SK-N-SH (cell line): Measurements from ENCODE around the gene TBC1D3I. TPM values are rescaled to one million over a fixed set of nuclear protein-coding genes. Genes with fewer than 3 reads are reported as not detected.
"Not testable (repeated sequence)": the region's sequence is repeated elsewhere in the genome, so short reads cannot be mapped to it uniquely, and the experiment has no call there.

Experiments
- CTCF ChIA-PET: fragments of 300-600, 350-600 bp; formaldehyde crosslinking; extraction: SDS; loops from one replicate; lab custom pipeline; 2021; lab: Yijun Ruan, JAX
- POLR2A ChIA-PET: fragments of 350-600 bp; sonication (Branson Sonifier 250); formaldehyde crosslinking; extraction: SDS; loops from one replicate; lab custom pipeline; 2020; ENCODE audit warnings: antibody characterized with exemption, inconsistent platforms; lab: Yijun Ruan, JAX
- DNase-seq: peaks from one replicate; pipeline ENCODE4 v3.0.0; 2012
- H2AFZ ChIP-seq: fragments of 200-600 bp; sonication (generic); 2 replicates; pipeline ENCODE4 v1.8.1; 2016; ENCODE audit warnings: antibody characterized with exemption, mild to moderate bottlenecking, low read depth
- H3F3A ChIP-seq: fragments of 200-600 bp; sonication (generic); replicated peaks from 2 replicates; pipeline ENCODE3; 2016; ENCODE audit warnings: antibody characterized with exemption, mild to moderate bottlenecking; ENCODE audit not compliant: insufficient read depth
- H3K27ac ChIP-seq, 2 experiments: fragments of 200-500 bp in 1 of 2; fragments of 200-600 bp in 1 of 2; sonication (Bioruptor generic) in 1 of 2; sonication (generic), shearing (Covaris generic) in 1 of 2; 2 replicates each; pipeline versions ENCODE4 v1.5.1 to v1.6.1; 2014 to 2016; ENCODE audit warnings: low read depth in 2 of 2, inconsistent platforms in 1 of 2, low read length in 1 of 2, mild to moderate bottlenecking in 1 of 2, mixed read lengths in 1 of 2
- H3K27me3 ChIP-seq: fragments of 200-600 bp; sonication (generic), shearing (Covaris generic); 2 replicates; pipeline ENCODE4 v1.6.1; 2016; ENCODE audit warnings: mixed run types; ENCODE audit not compliant: insufficient read depth
- H3K36me3 ChIP-seq, 2 experiments: fragments of 200-500 bp in 1 of 2; fragments of 200-600 bp in 1 of 2; sonication (Bioruptor generic) in 1 of 2; sonication (generic) in 1 of 2; replicated peaks in 1 of 2; 2 replicates each; pipeline versions ENCODE3 to v1.5.1; 2014 to 2016; ENCODE audit warnings: low read length in 1 of 2, mild to moderate bottlenecking in 1 of 2; ENCODE audit not compliant: insufficient read depth in 2 of 2, control insufficient read depth in 1 of 2
- H3K4me1 ChIP-seq, 2 experiments: fragments of 200-500 bp in 1 of 2; fragments of 200-600 bp in 1 of 2; sonication (Bioruptor generic) in 1 of 2; sonication (generic), shearing (Covaris generic) in 1 of 2; 2 replicates each; pipeline versions ENCODE4 v1.5.1 to v1.6.1; 2014 to 2016; ENCODE audit warnings: low read depth in 1 of 2, low read length in 1 of 2, mixed run types in 1 of 2; ENCODE audit not compliant: insufficient read depth in 2 of 2, control insufficient read depth in 1 of 2
- H3K4me2 ChIP-seq: fragments of 200-600 bp; sonication (generic), shearing (Covaris generic); 2 replicates; pipeline ENCODE4 v1.6.1; 2017; ENCODE audit warnings: mixed run types
- H3K4me3 ChIP-seq, 2 experiments: fragments of 200-500 bp in 1 of 2; fragments of 200-600 bp in 1 of 2; sonication (Bioruptor generic) in 1 of 2; sonication (generic), shearing (Covaris generic) in 1 of 2; 2 replicates each; pipeline versions ENCODE4 v1.5.1 to v1.8.1; 2014 to 2016; ENCODE audit warnings: low read depth in 2 of 2, inconsistent platforms in 1 of 2, low read length in 1 of 2, mild to moderate bottlenecking in 1 of 2, mixed read lengths in 1 of 2, moderate library complexity in 1 of 2
- H3K79me2 ChIP-seq: fragments of 200-600 bp; sonication (generic); 2 replicates; pipeline ENCODE4 v1.8.1; 2017; ENCODE audit warnings: mild to moderate bottlenecking; ENCODE audit not compliant: insufficient read depth
- H3K9ac ChIP-seq: fragments of 200-600 bp; sonication (generic); 2 replicates; pipeline ENCODE4 v1.6.1; 2017; ENCODE audit warnings: mixed run types
- H3K9me2 ChIP-seq: fragments of 200-600 bp; sonication (generic); 2 replicates; pipeline ENCODE4 v1.6.1; 2017; ENCODE audit warnings: mixed run types
- H3K9me3 ChIP-seq: fragments of 200-600 bp; sonication (generic); 2 replicates; pipeline ENCODE4 v1.6.1; 2017; ENCODE audit warnings: mixed run types, mild to moderate bottlenecking, moderate library complexity
- H4K20me1 ChIP-seq: fragments of 200-600 bp; sonication (generic); 2 replicates; pipeline ENCODE4 v1.6.1; 2017; ENCODE audit warnings: mild to moderate bottlenecking, mixed run types; ENCODE audit not compliant: insufficient read depth
- CTCF ChIP-seq: fragments of 200-600 bp; sonication (generic); IDR thresholded peaks from 2 replicates; pipeline ENCODE4 v1.6.1; 2017; ENCODE audit warnings: antibody characterized with exemption, mild to moderate bottlenecking, moderate library complexity
- EZH2phosphoT487 ChIP-seq: fragments of 200-600 bp; sonication (generic); IDR thresholded peaks from 2 replicates; pipeline ENCODE4 v1.6.1; 2017; ENCODE audit warnings: low read depth, mixed run types, mild to moderate bottlenecking, antibody characterized with exemption, moderate library complexity, borderline replicate concordance
- FOXM1 ChIP-seq: IDR thresholded peaks from 2 replicates; pipeline ENCODE4 v1.4.0; 2012; ENCODE audit warnings: low read depth, mild to moderate bottlenecking
- GABPA ChIP-seq: IDR thresholded peaks from 2 replicates; pipeline ENCODE4 v1.4.0; 2012; ENCODE audit warnings: low read depth, mild to moderate bottlenecking
- JUND ChIP-seq: IDR thresholded peaks from 2 replicates; pipeline ENCODE4 v1.4.0; 2012
- NFIC ChIP-seq: IDR thresholded peaks from 2 replicates; pipeline ENCODE4 v1.4.0; 2012; ENCODE audit warnings: borderline replicate concordance
- POLR2AphosphoS5 ChIP-seq: IDR thresholded peaks from 2 replicates; pipeline ENCODE4 v1.6.1; 2012; ENCODE audit warnings: low read depth, low read length
- RXRA ChIP-seq: IDR thresholded peaks from 2 replicates; pipeline ENCODE4 v1.4.0; 2012; ENCODE audit warnings: low read depth, mild to moderate bottlenecking, borderline replicate concordance
- SMC3 ChIP-seq: IDR thresholded peaks from 2 replicates; pipeline ENCODE4 v1.6.1; 2012; ENCODE audit warnings: low read depth, low read length, improper control_type of control experiment
- TAF1 ChIP-seq: IDR thresholded peaks from 2 replicates; pipeline ENCODE4 v1.6.1; 2012; ENCODE audit warnings: low read depth, mild to moderate bottlenecking, low read length, moderate library complexity, borderline replicate concordance
- USF1 ChIP-seq: IDR thresholded peaks from 2 replicates; pipeline ENCODE4 v1.4.0; 2012; ENCODE audit warnings: low read depth, borderline replicate concordance
- USF2 ChIP-seq: fragments of 150-350 bp; IDR thresholded peaks from 2 replicates; pipeline ENCODE4 v1.6.1; 2017; ENCODE audit warnings: antibody characterized with exemption, low read length, low read depth, borderline replicate concordance
- YY1 ChIP-seq: IDR thresholded peaks from 2 replicates; pipeline ENCODE4 v1.4.0; 2012; ENCODE audit warnings: low read depth, mild to moderate bottlenecking
- whole genome bisulfite sequencing: methylation state at CpG from one replicate; pipeline ENCODE4 v1.1.6; 2017; ENCODE audit warnings: low lambda C conversion rate; 5-methylcytosine and 5-hydroxymethylcytosine counted together
- polyA plus RNA-seq, 3 experiments: library from polyadenylated mRNA; depleted of rRNA; stranded (reverse); fragments of >200 nt; gene quantifications; 2 replicates each; pipeline ENCODE4 v1.2.3, GENCODE V29; 2012

Gene TBC1D3I
- polyA plus RNA-seq, 1 of the 3 experiments (the other 2 are of a cell fraction) = not detected

GRCh38 chr17:36209575-36209974, 54.8 kb downstream of the TBC1D3I start:
- Histone ChIP-seq H2AFZ (no peak overlapping the region), H3F3A (no peaks in the 10 kb centered on the region), H4K20me1 (no peaks in the 10 kb centered on the region), H3K36me3 (no peaks in the 10 kb centered on the region), H3K4me3 (no peak overlapping the region), H3K27me3 (peaks cover 23% of the 10 kb centered on the region; the same call in 1 of the 2 replicates), H3K9me3 (no peaks in the 10 kb centered on the region), H3K79me2 (no peaks in the 10 kb centered on the region), H3K9ac (no peak overlapping the region), H3K4me1 (no peaks in the 10 kb centered on the region), H3K27ac (no peak overlapping the region), H3K4me2 (no peak overlapping the region), H3K9me2 (no peaks in the 10 kb centered on the region)
- no peak for TF ChIP-seq JUND
- POLR2A ChIA-PET = no interaction called here
- no peak for DNase-seq
- CTCF ChIA-PET = interaction anchor here (1.2 kb wide), 1 partner anchor 240 kb away, joined by 3 read pairs; no protein-coding TSS in a partner anchor

GRCh38 chr17:36207383-36207782, 57.0 kb downstream of the TBC1D3I start:
- CTCF ChIA-PET = not testable (repeated sequence)
- WGBS = 11% methylated on average over 6 of the region's 6 CpGs

GRCh38 chr17:36206486-36206821, 57.9 kb downstream of the TBC1D3I start:
- DNase-seq, H3K4me1 ChIP-seq, H3F3A ChIP-seq, H4K20me1 ChIP-seq, CTCF ChIA-PET, H3K9ac ChIP-seq, H2AFZ ChIP-seq, POLR2A ChIA-PET, H3K9me2 ChIP-seq, H3K36me3 ChIP-seq, H3K4me2 ChIP-seq, H3K79me2 ChIP-seq, H3K27ac ChIP-seq, H3K9me3 ChIP-seq, H3K4me3 ChIP-seq: not testable (repeated sequence)
- peaks cover 19% of the 10 kb centered on the region for H3K27me3 ChIP-seq
- WGBS = 0% methylated on average over 1 of the region's 1 CpG

More at GRCh38 chr17:36207383-36207782, 57.0 kb downstream of the TBC1D3I start:
- H3F3A ChIP-seq, DNase-seq, H3K9me2 ChIP-seq, H4K20me1 ChIP-seq, POLR2A ChIA-PET, H3K4me1 ChIP-seq, H3K4me2 ChIP-seq, H3K4me3 ChIP-seq, H3K9ac ChIP-seq, H3K9me3 ChIP-seq, H3K36me3 ChIP-seq, H3K27ac ChIP-seq, H3K79me2 ChIP-seq, H2AFZ ChIP-seq: not testable (repeated sequence)
- H3K27me3 ChIP-seq = peaks cover 15% of the 10 kb centered on the region

GRCh38 chr17:36205637-36206485, 58.5 kb downstream of the TBC1D3I start:
- Histone ChIP-seq H3K4me1 (no peaks in the 10 kb centered on the region), H3K9ac (no peak overlapping the region), H2AFZ (no peak overlapping the region), H3K9me2 (no peaks in the 10 kb centered on the region), H3K9me3 (no peaks in the 10 kb centered on the region), H3K27me3 (peaks cover 20% of the 10 kb centered on the region), H3K36me3 (no peaks in the 10 kb centered on the region), H3K4me2 (no peak overlapping the region), H3K79me2 (no peaks in the 10 kb centered on the region), H3K4me3 (no peak overlapping the region), H3F3A (no peaks in the 10 kb centered on the region), H3K27ac (no peak overlapping the region), H4K20me1 (no peaks in the 10 kb centered on the region)
- no peak for DNase-seq
- POLR2A ChIA-PET = no interaction called here
- CTCF ChIA-PET = no interaction called here
- 7% methylated on average over 4 of the region's 4 CpGs for WGBS
- TF ChIP-seq GABPA = no peak
- no peak for TF ChIP-seq NFIC
- TF ChIP-seq RXRA = no peak
- no peak for TF ChIP-seq YY1
- no peak for TF ChIP-seq SMC3
- no peak for TF ChIP-seq USF2
- no peak for TF ChIP-seq FOXM1
- TF ChIP-seq EZH2phosphoT487 = no peak
- TF ChIP-seq CTCF = no peak
- TF ChIP-seq TAF1 = no peak
- no peak for TF ChIP-seq POLR2AphosphoS5
- TF ChIP-seq USF1 = no peak
- TF ChIP-seq JUND = no peak
